ENCODE results near the gene FOXP4. TPM values are rescaled to one million over a fixed set of nuclear protein-coding genes. Genes with fewer than 3 reads are reported as not detected.

FOXP4 gene
- polyA plus RNA-seq, 1 of the 3 experiments (the other 2 are of a cell fraction) = 7.3 TPM

DNA sequence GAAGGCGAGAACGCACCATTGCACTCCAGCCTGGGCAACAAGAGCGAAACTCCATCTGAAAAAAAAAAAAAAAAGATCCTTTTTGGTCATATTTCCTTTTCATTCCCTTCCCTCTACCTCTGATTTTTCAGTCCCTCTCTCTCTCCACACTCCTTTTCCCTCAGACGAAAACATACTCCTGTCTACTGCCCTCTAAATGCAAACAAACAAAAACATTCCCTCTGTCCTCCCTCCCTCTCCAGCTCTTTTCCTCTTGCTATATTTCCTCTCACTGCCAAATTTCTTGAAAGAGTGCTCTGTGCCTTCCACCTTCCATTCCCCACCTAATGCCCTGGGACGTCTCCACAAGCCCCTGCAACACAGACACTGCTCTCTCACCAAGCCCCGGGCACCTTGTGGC lies 77.1 kb downstream of the FOXP4 start:
- TF ChIP-seq, protein P1, sequence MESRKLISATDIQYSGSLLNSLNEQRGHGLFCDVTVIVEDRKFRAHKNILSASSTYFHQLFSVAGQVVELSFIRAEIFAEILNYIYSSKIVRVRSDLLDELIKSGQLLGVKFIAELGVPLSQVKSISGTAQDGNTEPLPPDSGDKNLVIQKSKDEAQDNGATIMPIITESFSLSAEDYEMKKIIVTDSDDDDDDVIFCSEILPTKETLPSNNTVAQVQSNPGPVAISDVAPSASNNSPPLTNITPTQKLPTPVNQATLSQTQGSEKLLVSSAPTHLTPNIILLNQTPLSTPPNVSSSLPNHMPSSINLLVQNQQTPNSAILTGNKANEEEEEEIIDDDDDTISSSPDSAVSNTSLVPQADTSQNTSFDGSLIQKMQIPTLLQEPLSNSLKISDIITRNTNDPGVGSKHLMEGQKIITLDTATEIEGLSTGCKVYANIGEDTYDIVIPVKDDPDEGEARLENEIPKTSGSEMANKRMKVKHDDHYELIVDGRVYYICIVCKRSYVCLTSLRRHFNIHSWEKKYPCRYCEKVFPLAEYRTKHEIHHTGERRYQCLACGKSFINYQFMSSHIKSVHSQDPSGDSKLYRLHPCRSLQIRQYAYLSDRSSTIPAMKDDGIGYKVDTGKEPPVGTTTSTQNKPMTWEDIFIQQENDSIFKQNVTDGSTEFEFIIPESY (IDR thresholded peaks at IDR 0.05; ENCODE audit: borderline replicate concordance, low read depth) = no peak
- TF ChIP-seq RCOR1 (IDR thresholded peaks at IDR 0.05; ENCODE audit: low read length) (no peak), RXRA (IDR thresholded peaks at IDR 0.05; ENCODE audit: borderline replicate concordance, low read depth) (no peak), TAF1 (IDR thresholded peaks at IDR 0.05; ENCODE audit: borderline replicate concordance, low read depth, low read length) (no peak), NFIC (IDR thresholded peaks at IDR 0.05; ENCODE audit: borderline replicate concordance) (no peak), TEAD4 (IDR thresholded peaks at IDR 0.05; ENCODE audit: borderline replicate concordance, insufficient read depth) (no peak), TCF12 (IDR thresholded peaks at IDR 0.05) (no peak), CHD2 (IDR thresholded peaks at IDR 0.05; ENCODE audit: low read length, partially characterized antibody) (no peak)
- TF ChIP-seq, protein P2, sequence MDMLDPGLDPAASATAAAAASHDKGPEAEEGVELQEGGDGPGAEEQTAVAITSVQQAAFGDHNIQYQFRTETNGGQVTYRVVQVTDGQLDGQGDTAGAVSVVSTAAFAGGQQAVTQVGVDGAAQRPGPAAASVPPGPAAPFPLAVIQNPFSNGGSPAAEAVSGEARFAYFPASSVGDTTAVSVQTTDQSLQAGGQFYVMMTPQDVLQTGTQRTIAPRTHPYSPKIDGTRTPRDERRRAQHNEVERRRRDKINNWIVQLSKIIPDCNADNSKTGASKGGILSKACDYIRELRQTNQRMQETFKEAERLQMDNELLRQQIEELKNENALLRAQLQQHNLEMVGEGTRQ (IDR thresholded peaks at IDR 0.05; ENCODE audit: borderline replicate concordance, low read depth, low read length) = no peak
- TF ChIP-seq, protein P3, sequence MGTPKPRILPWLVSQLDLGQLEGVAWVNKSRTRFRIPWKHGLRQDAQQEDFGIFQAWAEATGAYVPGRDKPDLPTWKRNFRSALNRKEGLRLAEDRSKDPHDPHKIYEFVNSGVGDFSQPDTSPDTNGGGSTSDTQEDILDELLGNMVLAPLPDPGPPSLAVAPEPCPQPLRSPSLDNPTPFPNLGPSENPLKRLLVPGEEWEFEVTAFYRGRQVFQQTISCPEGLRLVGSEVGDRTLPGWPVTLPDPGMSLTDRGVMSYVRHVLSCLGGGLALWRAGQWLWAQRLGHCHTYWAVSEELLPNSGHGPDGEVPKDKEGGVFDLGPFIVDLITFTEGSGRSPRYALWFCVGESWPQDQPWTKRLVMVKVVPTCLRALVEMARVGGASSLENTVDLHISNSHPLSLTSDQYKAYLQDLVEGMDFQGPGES (IDR thresholded peaks at IDR 0.05; ENCODE audit: low read depth, low read length) = no peak
- Histone ChIP-seq H3K27me3 (ENCODE audit: insufficient read depth) (no peaks in the 10 kb centered on the region), H3K4me2 (no peak overlapping the region), H3K4me3 (ENCODE audit: low read depth in 2 of 2, low read length in 1 of 2) (no peak overlapping the region), H3K27ac (ENCODE audit: low read depth in 2 of 2, low read length in 1 of 2) (no peak overlapping the region), H3K36me3 (replicated peaks in 1 of 2; ENCODE audit: control insufficient read depth in 1 of 2, insufficient read depth in 2 of 2, low read length in 1 of 2) (no peaks in the 10 kb centered on the region), H4K20me1 (ENCODE audit: insufficient read depth) (no peaks in the 10 kb centered on the region), H3F3A (replicated peaks; ENCODE audit: insufficient read depth) (no peaks in the 10 kb centered on the region), H3K79me2 (ENCODE audit: insufficient read depth) (no peaks in the 10 kb centered on the region), H3K9ac (no peak overlapping the region), H3K9me3 (no peaks in the 10 kb centered on the region), H3K9me2 (no peaks in the 10 kb centered on the region), H3K4me1 (ENCODE audit: control insufficient read depth in 1 of 2, insufficient read depth in 2 of 2, low read depth in 1 of 2, low read length in 1 of 2) (peaks cover 0 to 3% of the 10 kb centered on the region in 2 experiments; a peak in 2 of 4 replicates), H2AFZ (ENCODE audit: low read depth) (no peak overlapping the region)
- DNase-seq = no peak
- ChIA-PET CTCF (interaction anchor here (0.7 kb wide), 1 partner anchor 24 kb away, joined by 3 read pairs; no protein-coding TSS in a partner anchor), POLR2A (no interaction called here)
- WGBS (ENCODE audit: low lambda C conversion rate) = 68% methylated on average over 6 of the region's 6 CpGs

DNA sequence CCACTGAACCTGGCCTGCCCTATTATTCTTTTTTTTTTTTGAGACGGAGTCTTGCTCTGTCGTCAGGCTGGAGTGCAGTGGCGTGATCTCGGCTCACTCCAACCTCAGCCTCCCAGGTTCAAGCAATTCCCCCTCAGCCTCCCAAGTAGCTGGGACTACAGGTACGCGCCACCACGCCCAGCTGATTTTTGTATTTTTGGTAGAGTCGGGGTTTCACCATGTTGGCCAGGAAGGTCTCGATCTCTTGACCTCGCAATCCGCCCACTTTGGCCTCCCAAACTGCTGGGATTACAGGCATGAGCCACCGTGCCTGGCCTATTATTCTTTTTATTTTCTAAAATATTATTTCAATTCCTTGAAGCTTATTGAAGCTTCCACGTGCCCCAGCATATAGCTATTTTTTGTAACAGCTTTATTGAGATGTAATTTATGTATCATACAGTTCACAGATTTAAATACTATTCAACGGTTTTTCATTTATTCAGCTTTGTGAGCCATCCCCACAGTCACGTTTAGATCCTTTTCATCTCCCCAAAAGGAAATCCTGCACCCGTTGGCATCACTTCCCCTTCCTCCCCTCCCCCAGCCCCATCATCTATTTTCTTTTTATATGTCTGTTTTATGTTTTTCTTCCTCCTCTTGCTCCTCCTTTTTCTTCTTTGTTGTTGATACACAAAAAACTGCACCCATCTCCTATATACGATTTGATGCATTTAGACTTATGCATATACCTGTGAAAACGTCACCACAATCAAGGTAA lies 78.6 kb downstream of the FOXP4 start:
- Histone ChIP-seq H3K27ac (ENCODE audit: low read depth in 2 of 2, low read length in 1 of 2) (no peak overlapping the region), H3K9me3 (no peaks in the 10 kb centered on the region), H3K4me1 (ENCODE audit: control insufficient read depth in 1 of 2, insufficient read depth in 2 of 2, low read depth in 1 of 2, low read length in 1 of 2) (peaks cover 0 to 3% of the 10 kb centered on the region in 2 experiments; a peak in 2 of 4 replicates), H3K27me3 (ENCODE audit: insufficient read depth) (no peaks in the 10 kb centered on the region), H3K9me2 (no peaks in the 10 kb centered on the region), H3K36me3 (replicated peaks in 1 of 2; ENCODE audit: control insufficient read depth in 1 of 2, insufficient read depth in 2 of 2, low read length in 1 of 2) (no peaks in the 10 kb centered on the region), H3K4me2 (no peak overlapping the region), H2AFZ (ENCODE audit: low read depth) (no peak overlapping the region), H3K79me2 (ENCODE audit: insufficient read depth) (no peaks in the 10 kb centered on the region), H3F3A (replicated peaks; ENCODE audit: insufficient read depth) (no peaks in the 10 kb centered on the region), H3K9ac (no peak overlapping the region), H4K20me1 (ENCODE audit: insufficient read depth) (no peaks in the 10 kb centered on the region), H3K4me3 (ENCODE audit: low read depth in 2 of 2, low read length in 1 of 2) (no peak overlapping the region)
- DNase-seq = no peak
- ChIA-PET CTCF (interaction anchor here (0.9 to 3.0 kb wide), 6 partner anchors 10 to 162 kb away, joined by 3 to 13 read pairs (median 4); partner anchors contain the start of gene TOMM6), POLR2A (no interaction called here)
- 74% methylated on average over 18 of the region's 18 CpGs for WGBS (ENCODE audit: low lambda C conversion rate)
- TF ChIP-seq MEF2A (IDR thresholded peaks at IDR 0.05; ENCODE audit: borderline replicate concordance, low read depth) = no peak
- TF ChIP-seq JUND (IDR thresholded peaks at IDR 0.05) = no peak
- TF ChIP-seq, protein P3 (IDR thresholded peaks at IDR 0.05; ENCODE audit: low read depth, low read length) = no peak
- no peak for TF ChIP-seq NRF1 (IDR thresholded peaks at IDR 0.05; ENCODE audit: low read depth, low read length)
- TF ChIP-seq YY1 (IDR thresholded peaks at IDR 0.05; ENCODE audit: low read depth) = no peak
- TF ChIP-seq SMC3 (IDR thresholded peaks at IDR 0.05; ENCODE audit: low read depth, low read length) = no peak
- TF ChIP-seq RAD21 (IDR thresholded peaks at IDR 0.05; ENCODE audit: low read length) = no peak
- TF ChIP-seq, protein P4, sequence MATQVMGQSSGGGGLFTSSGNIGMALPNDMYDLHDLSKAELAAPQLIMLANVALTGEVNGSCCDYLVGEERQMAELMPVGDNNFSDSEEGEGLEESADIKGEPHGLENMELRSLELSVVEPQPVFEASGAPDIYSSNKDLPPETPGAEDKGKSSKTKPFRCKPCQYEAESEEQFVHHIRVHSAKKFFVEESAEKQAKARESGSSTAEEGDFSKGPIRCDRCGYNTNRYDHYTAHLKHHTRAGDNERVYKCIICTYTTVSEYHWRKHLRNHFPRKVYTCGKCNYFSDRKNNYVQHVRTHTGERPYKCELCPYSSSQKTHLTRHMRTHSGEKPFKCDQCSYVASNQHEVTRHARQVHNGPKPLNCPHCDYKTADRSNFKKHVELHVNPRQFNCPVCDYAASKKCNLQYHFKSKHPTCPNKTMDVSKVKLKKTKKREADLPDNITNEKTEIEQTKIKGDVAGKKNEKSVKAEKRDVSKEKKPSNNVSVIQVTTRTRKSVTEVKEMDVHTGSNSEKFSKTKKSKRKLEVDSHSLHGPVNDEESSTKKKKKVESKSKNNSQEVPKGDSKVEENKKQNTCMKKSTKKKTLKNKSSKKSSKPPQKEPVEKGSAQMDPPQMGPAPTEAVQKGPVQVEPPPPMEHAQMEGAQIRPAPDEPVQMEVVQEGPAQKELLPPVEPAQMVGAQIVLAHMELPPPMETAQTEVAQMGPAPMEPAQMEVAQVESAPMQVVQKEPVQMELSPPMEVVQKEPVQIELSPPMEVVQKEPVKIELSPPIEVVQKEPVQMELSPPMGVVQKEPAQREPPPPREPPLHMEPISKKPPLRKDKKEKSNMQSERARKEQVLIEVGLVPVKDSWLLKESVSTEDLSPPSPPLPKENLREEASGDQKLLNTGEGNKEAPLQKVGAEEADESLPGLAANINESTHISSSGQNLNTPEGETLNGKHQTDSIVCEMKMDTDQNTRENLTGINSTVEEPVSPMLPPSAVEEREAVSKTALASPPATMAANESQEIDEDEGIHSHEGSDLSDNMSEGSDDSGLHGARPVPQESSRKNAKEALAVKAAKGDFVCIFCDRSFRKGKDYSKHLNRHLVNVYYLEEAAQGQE (IDR thresholded peaks at IDR 0.05; ENCODE audit: low read depth, low read length) = no peak
